MM.1S (cell line): ENCODE data around the gene RS1.

ENCODE experiments used
- DNase-seq: peaks from one replicate; pipeline ENCODE4 v3.0.0-alpha.2; 2015
- H2AFZ ChIP-seq: fragments of 300-600 bp; sonication (generic); 2 replicates; pipeline ENCODE4 v1.6.0; 2016; ENCODE audit warnings: antibody characterized with exemption, low read length
- H3F3A ChIP-seq: fragments of 300-600 bp; sonication (generic); 2 replicates; pipeline ENCODE4 v1.6.1; 2016; ENCODE audit warnings: mild to moderate bottlenecking, antibody characterized with exemption, low read length, moderate library complexity, mixed read lengths; ENCODE audit not compliant: insufficient read depth
- H3K27ac ChIP-seq: fragments of 300-600 bp; sonication (generic); 2 replicates; pipeline ENCODE4 v1.5.1; 2016; ENCODE audit warnings: mild to moderate bottlenecking, low read length
- H3K27me3 ChIP-seq: fragments of 300-600 bp; sonication (generic); replicated peaks from 2 replicates; pipeline ENCODE4 v1.6.0; 2016; ENCODE audit warnings: low read length; ENCODE audit not compliant: insufficient read depth
- H3K36me3 ChIP-seq: fragments of 300-600 bp; sonication (generic); replicated peaks from 2 replicates; pipeline ENCODE4 v1.6.1; 2016; ENCODE audit warnings: mild to moderate bottlenecking, low read length, mixed read lengths; ENCODE audit not compliant: insufficient read depth
- H3K4me1 ChIP-seq: fragments of 300-600 bp; sonication (generic); 2 replicates; pipeline ENCODE4 v1.6.1; 2016; ENCODE audit warnings: low read length, mixed read lengths
- H3K4me2 ChIP-seq: fragments of 300-600 bp; sonication (generic); 2 replicates; pipeline ENCODE4 v1.6.0; 2016; ENCODE audit warnings: low read depth, low read length
- H3K4me3 ChIP-seq: fragments of 300-600 bp; sonication (generic); 2 replicates; pipeline ENCODE4 v1.5.1; 2016; ENCODE audit warnings: low read length, mixed read lengths
- H3K79me2 ChIP-seq: fragments of 300-600 bp; sonication (generic); 2 replicates; pipeline ENCODE4 v1.6.1; 2016; ENCODE audit warnings: mixed run types, low read length, mixed read lengths
- H3K9ac ChIP-seq: fragments of 300-600 bp; sonication (generic); 2 replicates; pipeline ENCODE4 v1.6.1; 2016; ENCODE audit warnings: low read length, mixed read lengths
- H3K9me2 ChIP-seq: fragments of 300-600 bp; sonication (generic); replicated peaks from 2 replicates; pipeline ENCODE4 v1.6.1; 2016; ENCODE audit warnings: mild to moderate bottlenecking, low read length, mixed read lengths; ENCODE audit not compliant: insufficient read depth
- H3K9me3 ChIP-seq: fragments of 300-600 bp; sonication (generic); replicated peaks from 2 replicates; pipeline ENCODE4 v1.6.1; 2016; ENCODE audit warnings: mild to moderate bottlenecking, low read length, mixed read lengths; ENCODE audit not compliant: insufficient read depth
- H4K20me1 ChIP-seq: fragments of 300-600 bp; sonication (generic); 2 replicates; pipeline ENCODE4 v1.6.1; 2016; ENCODE audit warnings: mild to moderate bottlenecking, low read length, moderate library complexity, mixed read lengths; ENCODE audit not compliant: insufficient read depth
- EZH2 ChIP-seq: fragments of 300-600 bp; sonication (generic); optimal IDR thresholded peaks from 2 replicates; pipeline ENCODE3; 2017; ENCODE audit warnings: low read depth, mild to moderate bottlenecking, antibody characterized with exemption, low read length, mixed read lengths
- EZH2phosphoT487 ChIP-seq: fragments of 300-600 bp; sonication (generic); IDR thresholded peaks from 2 replicates; pipeline ENCODE4 v1.6.1; 2018; ENCODE audit warnings: antibody characterized with exemption, low read length
- TF ChIP-seq, protein P1 (sequence below): fragments of 300-600 bp; sonication (generic); IDR thresholded peaks from 2 replicates; pipeline ENCODE4 v1.5.1; 2016; ENCODE audit warnings: antibody characterized with exemption, low read length, mixed read lengths

The RS1 gene

DNA sequence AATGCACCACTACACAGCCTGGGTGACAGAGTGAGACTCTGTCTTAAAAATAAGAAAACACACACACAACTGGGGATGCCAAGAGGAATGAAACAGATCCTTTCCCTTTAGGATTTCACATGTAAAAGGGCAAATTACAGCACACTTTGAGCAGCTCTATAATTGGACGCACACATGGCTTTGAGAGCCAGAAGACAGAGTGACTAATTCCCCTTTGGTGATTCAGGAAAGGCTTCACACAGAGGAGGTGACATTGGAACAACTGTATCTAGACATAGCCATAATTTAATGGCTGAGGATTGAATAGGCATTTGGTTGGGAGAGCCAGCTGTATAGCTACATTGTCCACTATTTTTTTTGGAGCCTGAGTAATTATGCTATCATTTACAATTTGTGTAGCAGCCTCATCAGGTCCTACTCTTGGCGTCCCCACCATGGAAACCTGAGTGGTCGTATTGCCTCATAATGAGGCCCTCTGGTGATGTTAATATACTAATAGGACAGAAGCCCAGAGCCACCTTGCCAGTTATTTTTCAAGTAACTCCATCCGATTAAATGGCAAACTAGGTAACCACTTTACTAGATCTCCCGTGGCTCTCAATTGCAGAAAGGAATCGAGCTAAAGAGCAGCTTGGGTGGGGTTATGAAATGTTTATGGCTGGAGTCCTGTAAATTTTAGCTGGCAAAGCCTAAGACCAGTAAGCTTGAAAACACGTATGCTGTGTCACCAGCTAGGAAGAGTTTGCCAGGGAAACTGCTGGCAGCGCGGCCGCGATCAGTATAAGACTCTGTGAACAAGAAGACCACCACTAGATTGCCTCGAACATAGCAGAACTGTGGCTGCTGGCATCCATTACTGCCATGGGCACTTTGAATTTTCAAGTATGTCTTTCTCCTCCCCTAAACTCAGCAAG lies 27.1 kb upstream of the RS1 start:
- Histone ChIP-seq H2AFZ (no peak overlapping the region), H3K9ac (no peak overlapping the region), H3K79me2 (no peaks in the 10 kb centered on the region), H3F3A (no peaks in the 10 kb centered on the region), H3K4me2 (no peak overlapping the region), H3K4me3 (no peak overlapping the region), H3K4me1 (no peaks in the 10 kb centered on the region), H3K27me3 (no peaks in the 10 kb centered on the region), H3K9me3 (no peaks in the 10 kb centered on the region), H3K36me3 (no peaks in the 10 kb centered on the region), H3K9me2 (no peaks in the 10 kb centered on the region), H3K27ac (no peak overlapping the region), H4K20me1 (no peaks in the 10 kb centered on the region)
- TF ChIP-seq EZH2 (no peak), EZH2phosphoT487 (no peak)
- TF ChIP-seq, protein P1, sequence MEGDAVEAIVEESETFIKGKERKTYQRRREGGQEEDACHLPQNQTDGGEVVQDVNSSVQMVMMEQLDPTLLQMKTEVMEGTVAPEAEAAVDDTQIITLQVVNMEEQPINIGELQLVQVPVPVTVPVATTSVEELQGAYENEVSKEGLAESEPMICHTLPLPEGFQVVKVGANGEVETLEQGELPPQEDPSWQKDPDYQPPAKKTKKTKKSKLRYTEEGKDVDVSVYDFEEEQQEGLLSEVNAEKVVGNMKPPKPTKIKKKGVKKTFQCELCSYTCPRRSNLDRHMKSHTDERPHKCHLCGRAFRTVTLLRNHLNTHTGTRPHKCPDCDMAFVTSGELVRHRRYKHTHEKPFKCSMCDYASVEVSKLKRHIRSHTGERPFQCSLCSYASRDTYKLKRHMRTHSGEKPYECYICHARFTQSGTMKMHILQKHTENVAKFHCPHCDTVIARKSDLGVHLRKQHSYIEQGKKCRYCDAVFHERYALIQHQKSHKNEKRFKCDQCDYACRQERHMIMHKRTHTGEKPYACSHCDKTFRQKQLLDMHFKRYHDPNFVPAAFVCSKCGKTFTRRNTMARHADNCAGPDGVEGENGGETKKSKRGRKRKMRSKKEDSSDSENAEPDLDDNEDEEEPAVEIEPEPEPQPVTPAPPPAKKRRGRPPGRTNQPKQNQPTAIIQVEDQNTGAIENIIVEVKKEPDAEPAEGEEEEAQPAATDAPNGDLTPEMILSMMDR: no peak
- no peak for DNase-seq

DNA sequence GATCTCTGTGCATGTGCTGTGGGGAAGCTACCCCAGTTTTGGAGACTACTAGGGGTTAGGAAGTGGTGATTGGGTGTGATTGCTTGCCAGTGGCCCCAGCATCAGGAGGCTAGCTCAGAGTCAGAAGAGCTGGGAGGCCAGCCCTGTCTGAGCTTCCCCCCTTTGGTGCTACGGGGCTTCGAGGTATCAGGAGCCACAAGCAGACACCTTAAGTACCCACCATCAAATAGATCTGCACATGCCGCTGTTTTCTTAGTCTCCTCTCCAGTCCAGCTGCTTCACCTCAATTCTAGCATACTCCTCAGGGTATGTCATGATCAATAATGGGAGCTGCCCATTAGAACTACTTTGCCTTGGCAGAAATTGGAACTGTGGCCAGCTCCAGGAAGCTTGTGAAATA lies 24.7 kb upstream of the RS1 start:
- H3K9me2 ChIP-seq: no peaks in the 10 kb centered on the region
- no peaks in the 10 kb centered on the region for H4K20me1 ChIP-seq
- H3K9me3 ChIP-seq: no peaks in the 10 kb centered on the region
- H3K79me2 ChIP-seq: no peaks in the 10 kb centered on the region
- no peak for DNase-seq
- no peak overlapping the region for H3K4me2 ChIP-seq
- no peaks in the 10 kb centered on the region for H3K27me3 ChIP-seq
- H2AFZ ChIP-seq: no peak overlapping the region
- H3K9ac ChIP-seq: no peak overlapping the region
- H3K4me1 ChIP-seq: no peaks in the 10 kb centered on the region
- no peak overlapping the region for H3K27ac ChIP-seq
- TF ChIP-seq EZH2phosphoT487: no peak
- TF ChIP-seq, protein P1: no peak
- no peak for TF ChIP-seq EZH2
- no peaks in the 10 kb centered on the region for H3K36me3 ChIP-seq
- no peak overlapping the region for H3K4me3 ChIP-seq
- no peaks in the 10 kb centered on the region for H3F3A ChIP-seq

DNA sequence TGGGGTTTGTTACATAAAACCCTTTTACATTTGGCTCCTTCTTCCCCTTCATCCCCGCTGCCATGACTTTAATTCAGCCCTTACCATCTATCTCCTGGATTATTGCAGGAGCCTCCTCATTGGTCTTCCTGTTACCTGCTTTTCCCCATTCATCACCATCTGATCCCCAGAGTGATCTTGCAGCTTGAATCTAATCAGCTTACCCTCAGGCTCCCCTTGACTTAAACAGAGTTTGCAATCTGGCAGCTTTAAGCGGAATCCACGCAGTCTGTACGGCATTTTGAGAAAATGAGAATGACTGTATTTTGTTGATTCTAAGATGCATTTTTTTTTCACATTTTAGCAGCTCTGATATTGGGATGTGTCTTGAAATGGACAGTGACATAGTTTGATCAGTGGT lies 20.6 kb upstream of the RS1 start:
- Histone ChIP-seq H3K79me2 (no peaks in the 10 kb centered on the region), H3K9ac (no peak overlapping the region), H3K27ac (no peak overlapping the region), H3K4me3 (no peak overlapping the region), H3K36me3 (no peaks in the 10 kb centered on the region), H3K4me2 (no peak overlapping the region), H3F3A (no peaks in the 10 kb centered on the region), H2AFZ (no peak overlapping the region), H4K20me1 (no peaks in the 10 kb centered on the region), H3K27me3 (no peaks in the 10 kb centered on the region), H3K4me1 (no peaks in the 10 kb centered on the region), H3K9me2 (no peaks in the 10 kb centered on the region), H3K9me3 (no peaks in the 10 kb centered on the region)
- no peak for DNase-seq
- TF ChIP-seq EZH2 (no peak), EZH2phosphoT487 (no peak)
- TF ChIP-seq, protein P1: no peak
